Activated T-helper 2 cell treated with anti-CD3 and anti-CD28 coated beads, Interferon-gamma antibody, Interleukin-2, Interleukin-4, amounts not matched to agents 10 μg/mL and 5 μg/mL and 100 μg/mL, durations not matched to agents 14 hours and 24 hours and 36 hours (primary cell): ENCODE results near the gene CLEC18A. TPM values are rescaled to one million over a fixed set of nuclear protein-coding genes. Genes with fewer than 3 reads are reported as not detected.
"Not testable (repeated sequence)": the region's sequence is repeated elsewhere in the genome, so short reads cannot be mapped to it uniquely, and the experiment has no call there.

ENCODE experiments used
- DNase-seq: peaks from one replicate; pipeline ENCODE4 v3.0.0; 2021; ENCODE audit warnings: low spot score
- H3K27ac Mint-ChIP-seq: one replicate; pipeline ENCODE4 v1.8.0; 2021; ENCODE audit warnings: mixed read lengths
- H3K27me3 Mint-ChIP-seq: one replicate; pipeline ENCODE4 v1.8.0; 2021; ENCODE audit warnings: low read depth, mixed read lengths
- H3K36me3 Mint-ChIP-seq: one replicate; pipeline ENCODE4 v1.8.0; 2021; ENCODE audit warnings: low read depth, mixed read lengths
- H3K4me1 Mint-ChIP-seq: one replicate; pipeline ENCODE4 v1.8.0; 2021; ENCODE audit warnings: low read depth, mixed read lengths
- H3K4me3 Mint-ChIP-seq: one replicate; pipeline ENCODE4 v1.8.0; 2021; ENCODE audit warnings: low read depth, mild to moderate bottlenecking, moderate library complexity, mixed read lengths
- H3K9me3 Mint-ChIP-seq: one replicate; pipeline ENCODE4 v1.8.0; 2021; ENCODE audit warnings: mixed read lengths
- intact Hi-C: fragments of 100-400 bp; cut with micrococcal nuclease; formaldehyde crosslinking; loops from one replicate; pipeline ENCODE4 v1.15.1; 2023
- total RNA-seq: library from RNA; stranded (reverse); gene quantifications from 2 replicates; pipeline ENCODE4 v1.2.3, GENCODE V29; 2022

The CLEC18A gene
- total RNA-seq, 1 donor from 2014 or later: 0.43 TPM

GRCh38 chr16:69942627-69943170 is 8.4 kb upstream of the CLEC18A start:
- Mint-ChIP-seq H3K9me3 (no peaks in the 10 kb centered on the region), H3K4me1 (no peaks in the 10 kb centered on the region), H3K36me3 (peaks cover 4% of the 10 kb centered on the region), H3K27me3 (no peaks in the 10 kb centered on the region), H3K4me3 (no peak overlapping the region), H3K27ac (no peak overlapping the region)
- no peak for DNase-seq
- intact Hi-C loops: no loop called here

GRCh38 chr16:69943241-69944036 is 7.7 kb upstream of the CLEC18A start:
- DNase-seq, H3K9me3 Mint-ChIP-seq, H3K36me3 Mint-ChIP-seq, intact Hi-C loops, H3K4me1 Mint-ChIP-seq, H3K4me3 Mint-ChIP-seq, H3K27me3 Mint-ChIP-seq, H3K27ac Mint-ChIP-seq: not testable (repeated sequence)

- H3K36me3 Mint-ChIP-seq, DNase-seq, H3K4me3 Mint-ChIP-seq, H3K27ac Mint-ChIP-seq, H3K27me3 Mint-ChIP-seq, intact Hi-C loops, H3K4me1 Mint-ChIP-seq, H3K9me3 Mint-ChIP-seq: not testable (repeated sequence)
Measured at GRCh38 chr16:69950411-69950810, 723 bp upstream of the CLEC18A start.

- H3K27me3 Mint-ChIP-seq, H3K9me3 Mint-ChIP-seq, H3K36me3 Mint-ChIP-seq, H3K4me1 Mint-ChIP-seq, H3K27ac Mint-ChIP-seq, intact Hi-C loops, DNase-seq, H3K4me3 Mint-ChIP-seq: not testable (repeated sequence)
Measured at GRCh38 chr16:69951672-69952031, 518 bp downstream of the CLEC18A start.

- H3K4me1 Mint-ChIP-seq, H3K4me3 Mint-ChIP-seq, H3K27me3 Mint-ChIP-seq, DNase-seq, intact Hi-C loops, H3K9me3 Mint-ChIP-seq, H3K27ac Mint-ChIP-seq, H3K36me3 Mint-ChIP-seq: not testable (repeated sequence)
Measured at GRCh38 chr16:69952116-69952515, 982 bp downstream of the CLEC18A start.

GRCh38 chr16:69952572-69953355 is 1.6 kb downstream of the CLEC18A start:
- H3K4me3 Mint-ChIP-seq, DNase-seq, H3K27ac Mint-ChIP-seq, H3K36me3 Mint-ChIP-seq, H3K4me1 Mint-ChIP-seq, H3K27me3 Mint-ChIP-seq, H3K9me3 Mint-ChIP-seq, intact Hi-C loops: not testable (repeated sequence)

GRCh38 chr16:69954241-69954640 is 3.1 kb downstream of the CLEC18A start:
- H3K27me3 Mint-ChIP-seq, H3K4me3 Mint-ChIP-seq, H3K27ac Mint-ChIP-seq, intact Hi-C loops, H3K4me1 Mint-ChIP-seq, H3K36me3 Mint-ChIP-seq, H3K9me3 Mint-ChIP-seq, DNase-seq: not testable (repeated sequence)

GRCh38 chr16:69963312-69963711 is 12.2 kb downstream of the CLEC18A start:
- H3K27me3 Mint-ChIP-seq, intact Hi-C loops, H3K9me3 Mint-ChIP-seq, DNase-seq, H3K27ac Mint-ChIP-seq, H3K4me1 Mint-ChIP-seq, H3K36me3 Mint-ChIP-seq, H3K4me3 Mint-ChIP-seq: not testable (repeated sequence)

- H3K4me3 Mint-ChIP-seq, H3K27me3 Mint-ChIP-seq, DNase-seq, H3K27ac Mint-ChIP-seq, H3K4me1 Mint-ChIP-seq, intact Hi-C loops, H3K36me3 Mint-ChIP-seq, H3K9me3 Mint-ChIP-seq: not testable (repeated sequence)
Measured at GRCh38 chr16:69964960-69965660, 14.0 kb downstream of the CLEC18A start.

GRCh38 chr16:69965661-69966054 is 14.5 kb downstream of the CLEC18A start:
- H3K27ac Mint-ChIP-seq, H3K27me3 Mint-ChIP-seq, intact Hi-C loops, DNase-seq, H3K9me3 Mint-ChIP-seq, H3K4me3 Mint-ChIP-seq, H3K4me1 Mint-ChIP-seq, H3K36me3 Mint-ChIP-seq: not testable (repeated sequence)

GRCh38 chr16:69967688-69968087 is 16.6 kb downstream of the CLEC18A start:
- H3K4me1 Mint-ChIP-seq, H3K27ac Mint-ChIP-seq, intact Hi-C loops, H3K4me3 Mint-ChIP-seq, H3K27me3 Mint-ChIP-seq, DNase-seq, H3K36me3 Mint-ChIP-seq, H3K9me3 Mint-ChIP-seq: not testable (repeated sequence)

GRCh38 chr16:69968125-69968524 is 17.0 kb downstream of the CLEC18A start:
- H3K27me3 Mint-ChIP-seq, H3K27ac Mint-ChIP-seq, H3K36me3 Mint-ChIP-seq, H3K9me3 Mint-ChIP-seq, DNase-seq, intact Hi-C loops, H3K4me3 Mint-ChIP-seq, H3K4me1 Mint-ChIP-seq: not testable (repeated sequence)

- intact Hi-C loops: not testable (repeated sequence)
Measured at GRCh38 chr16:69969657-69970056, 18.5 kb downstream of the CLEC18A start.

More at GRCh38 chr16:69969657-69970056, 18.5 kb downstream of the CLEC18A start:
- not testable (repeated sequence) for H3K9me3 Mint-ChIP-seq, H3K4me3 Mint-ChIP-seq, H3K27ac Mint-ChIP-seq, DNase-seq, H3K27me3 Mint-ChIP-seq, H3K36me3 Mint-ChIP-seq, H3K4me1 Mint-ChIP-seq
